DOHH2 (cell line): ENCODE measurements around the gene SMCO4.

ENCODE experiments used
- EZH2phosphoT487 ChIP-seq: fragments of 200-600 bp; sonication (generic); IDR thresholded peaks from 2 replicates; pipeline ENCODE4 v1.6.1; 2017; ENCODE audit warnings: borderline replicate concordance, mild to moderate bottlenecking, antibody characterized with exemption, low read length, moderate library complexity, mixed read lengths
- TF ChIP-seq, protein P1 (sequence below): fragments of 200-600 bp; sonication (generic); IDR thresholded peaks from one replicate; pipeline ENCODE4 v1.5.1; 2014; ENCODE audit warnings: antibody characterized with exemption, mild to moderate bottlenecking, low read depth, low read length; ENCODE audit not compliant: poor library complexity, severe bottlenecking

DNA sequence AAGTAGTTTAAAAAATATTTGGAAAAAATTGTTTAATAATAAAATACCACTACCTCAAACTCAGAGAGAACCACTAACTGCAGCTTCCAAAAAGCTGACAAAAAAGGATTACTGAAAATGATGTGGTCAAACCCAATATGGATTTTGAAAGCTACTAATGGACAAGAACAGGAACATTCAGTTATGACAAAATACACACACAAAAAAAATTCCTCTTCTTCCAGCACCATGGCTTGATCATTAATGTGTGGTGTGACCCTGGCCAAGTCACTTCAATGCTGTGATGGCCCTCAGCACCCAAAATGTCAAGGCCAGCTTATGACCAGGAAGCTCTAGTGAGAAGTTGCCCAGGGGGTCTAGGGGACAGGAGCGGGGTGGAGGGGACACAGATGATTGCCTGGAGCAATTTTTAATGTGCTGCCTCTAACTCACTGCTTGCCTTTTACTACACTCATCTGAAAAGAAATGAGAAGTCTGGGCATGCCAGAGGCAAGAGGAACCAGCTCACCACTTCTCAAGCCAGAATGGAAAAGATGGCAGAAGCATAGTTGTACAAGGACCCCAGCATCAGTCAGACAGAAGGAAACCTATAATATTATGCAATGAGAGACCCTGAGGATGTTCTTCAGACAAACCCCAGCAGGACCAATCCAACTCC is 2.2 kb downstream of the SMCO4 start:
- TF ChIP-seq, protein P1, sequence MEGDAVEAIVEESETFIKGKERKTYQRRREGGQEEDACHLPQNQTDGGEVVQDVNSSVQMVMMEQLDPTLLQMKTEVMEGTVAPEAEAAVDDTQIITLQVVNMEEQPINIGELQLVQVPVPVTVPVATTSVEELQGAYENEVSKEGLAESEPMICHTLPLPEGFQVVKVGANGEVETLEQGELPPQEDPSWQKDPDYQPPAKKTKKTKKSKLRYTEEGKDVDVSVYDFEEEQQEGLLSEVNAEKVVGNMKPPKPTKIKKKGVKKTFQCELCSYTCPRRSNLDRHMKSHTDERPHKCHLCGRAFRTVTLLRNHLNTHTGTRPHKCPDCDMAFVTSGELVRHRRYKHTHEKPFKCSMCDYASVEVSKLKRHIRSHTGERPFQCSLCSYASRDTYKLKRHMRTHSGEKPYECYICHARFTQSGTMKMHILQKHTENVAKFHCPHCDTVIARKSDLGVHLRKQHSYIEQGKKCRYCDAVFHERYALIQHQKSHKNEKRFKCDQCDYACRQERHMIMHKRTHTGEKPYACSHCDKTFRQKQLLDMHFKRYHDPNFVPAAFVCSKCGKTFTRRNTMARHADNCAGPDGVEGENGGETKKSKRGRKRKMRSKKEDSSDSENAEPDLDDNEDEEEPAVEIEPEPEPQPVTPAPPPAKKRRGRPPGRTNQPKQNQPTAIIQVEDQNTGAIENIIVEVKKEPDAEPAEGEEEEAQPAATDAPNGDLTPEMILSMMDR = no peak
- no peak for TF ChIP-seq EZH2phosphoT487
